Activated CD4-positive, alpha-beta T cell treated with anti-CD3 and anti-CD28 coated beads, Interleukin-2, amount 50 U/mL, for 4 hours (primary cell): Measurements from ENCODE around the gene YPEL1.
A peak's percentile ranks its signal among the peaks of the same experiment; 100 is the strongest.

ENCODE experiments used
- DNase-seq, 2 experiments: peaks; one replicate each; pipeline ENCODE4 v3.0.0-alpha.2; 2020

YPEL1 gene

GRCh38 chr22:21652010-21652546, 83.5 kb downstream of the YPEL1 start:
- DNase-seq = peak; percentile 64 to 70

GRCh38 chr22:21651521-21652009, 84.0 kb downstream of the YPEL1 start:
- no peak for DNase-seq

- DNase-seq = no peak
Measured at GRCh38 chr22:21650823-21651520, 84.6 kb downstream of the YPEL1 start.

GRCh38 chr22:21650280-21650679, 85.3 kb downstream of the YPEL1 start:
- DNase-seq = no peak
